Hepatocyte (in vitro differentiated cells): Measurements from ENCODE around the gene PROCR.

ENCODE experiments used
- CTCF ChIP-seq: fragments of 200-600 bp; sonication (generic); IDR thresholded peaks from 2 replicates; pipeline ENCODE4 v1.5.1; 2016; ENCODE audit warnings: antibody characterized with exemption, mild to moderate bottlenecking; ENCODE audit not compliant: poor library complexity
- EZH2 ChIP-seq: fragments of 200-600 bp; sonication (generic); IDR thresholded peaks from 2 replicates; pipeline ENCODE4 v1.6.1; 2016; ENCODE audit warnings: antibody characterized with exemption, mild to moderate bottlenecking, borderline replicate concordance
- EZH2phosphoT487 ChIP-seq: fragments of 200-600 bp; sonication (generic); IDR thresholded peaks from one replicate; pipeline ENCODE4 v1.6.1; 2018; ENCODE audit warnings: antibody characterized with exemption, mild to moderate bottlenecking, low read depth, moderate library complexity; ENCODE audit not compliant: unreplicated experiment, severe bottlenecking

- TF ChIP-seq CTCF (no peak), EZH2phosphoT487 (no peak), EZH2 (no peak)
Measured at GRCh38 chr20:35134472-35134871, 37.4 kb upstream of the PROCR start.
